Measurements from ENCODE around the gene UVRAG.

Gene UVRAG

GRCh38 chr11:75784085-75784478, 30.9 kb upstream of the UVRAG start:
- DNase-seq = no peak

GRCh38 chr11:75784506-75784905, 30.5 kb upstream of the UVRAG start:
- DNase-seq = no peak

GRCh38 chr11:75785187-75785586, 29.8 kb upstream of the UVRAG start:
- no peak for DNase-seq

GRCh38 chr11:75786101-75786736, 28.8 kb upstream of the UVRAG start:
- no peak for DNase-seq

GRCh38 chr11:75789521-75789920, 25.5 kb upstream of the UVRAG start:
- no peak for DNase-seq

GRCh38 chr11:75790986-75791385, 24.0 kb upstream of the UVRAG start:
- DNase-seq = no peak

GRCh38 chr11:75792127-75792731, 22.8 kb upstream of the UVRAG start:
- DNase-seq = no peak

GRCh38 chr11:75792997-75793800, 21.8 kb upstream of the UVRAG start:
- DNase-seq = no peak

GRCh38 chr11:75793966-75794365, 21.0 kb upstream of the UVRAG start:
- no peak for DNase-seq

GRCh38 chr11:75795276-75796090, 19.5 kb upstream of the UVRAG start:
- DNase-seq = no peak

- DNase-seq = no peak
Measured at GRCh38 chr11:75796091-75796435, 18.9 kb upstream of the UVRAG start.

- no peak for DNase-seq
Measured at GRCh38 chr11:75797116-75797515, 17.9 kb upstream of the UVRAG start.

GRCh38 chr11:75797792-75798191, 17.2 kb upstream of the UVRAG start:
- DNase-seq = no peak

- no peak for DNase-seq
Measured at GRCh38 chr11:75800136-75800675, 14.8 kb upstream of the UVRAG start.

GRCh38 chr11:75800728-75801361, 14.2 kb upstream of the UVRAG start:
- DNase-seq = no peak

- no peak for DNase-seq
Measured at GRCh38 chr11:75801362-75802020, 13.5 kb upstream of the UVRAG start.

GRCh38 chr11:75802021-75802912, 12.7 kb upstream of the UVRAG start:
- DNase-seq = no peak

- no peak for DNase-seq
Measured at GRCh38 chr11:75802913-75803820, 11.8 kb upstream of the UVRAG start.

- no peak for DNase-seq
Measured at GRCh38 chr11:75809111-75809510, 5.9 kb upstream of the UVRAG start.

- DNase-seq = no peak
Measured at GRCh38 chr11:75809991-75810390, 5.0 kb upstream of the UVRAG start.
